ENCODE results near the gene B4GALNT4. TPM values are rescaled to one million over a fixed set of nuclear protein-coding genes. Genes with fewer than 3 reads are reported as not detected.
"Not testable (repeated sequence)": the region's sequence is repeated elsewhere in the genome, so short reads cannot be mapped to it uniquely, and the experiment has no call there.

The B4GALNT4 gene
- polyA plus RNA-seq, 5 donors: 40.1 to 62.6 (median 57.2) TPM

GRCh38 chr11:405954-406795, 36.9 kb downstream of the B4GALNT4 start:
- DNase-seq: no peak

- peak in 1 of 2 donors; percentile 55 for DNase-seq
Observed at GRCh38 chr11:406796-407650, 37.7 kb downstream of the B4GALNT4 start.

GRCh38 chr11:407651-408123, 38.4 kb downstream of the B4GALNT4 start:
- no peak for DNase-seq

- DNase-seq: no peak
Observed at GRCh38 chr11:408154-409007, 39.1 kb downstream of the B4GALNT4 start.

- DNase-seq: no peak
Observed at GRCh38 chr11:409008-409599, 39.8 kb downstream of the B4GALNT4 start.

GRCh38 chr11:409600-410483, 40.5 kb downstream of the B4GALNT4 start:
- DNase-seq: no peak

- DNase-seq: not testable (repeated sequence)
Observed at GRCh38 chr11:410711-411110, 41.4 kb downstream of the B4GALNT4 start.

GRCh38 chr11:411520-411919, 42.2 kb downstream of the B4GALNT4 start:
- not testable (repeated sequence) for DNase-seq

GRCh38 chr11:412641-413119, 43.4 kb downstream of the B4GALNT4 start:
- no peak for DNase-seq

GRCh38 chr11:413120-414081, 44.1 kb downstream of the B4GALNT4 start:
- peak in 1 of 2 donors; percentile 39 for DNase-seq

- DNase-seq: no peak
Observed at GRCh38 chr11:414318-414857, 45.1 kb downstream of the B4GALNT4 start.

GRCh38 chr11:415640-416041, 46.3 kb downstream of the B4GALNT4 start:
- DNase-seq: no peak

GRCh38 chr11:416051-416756, 46.9 kb downstream of the B4GALNT4 start:
- DNase-seq: no peak

GRCh38 chr11:416757-417621, 47.7 kb downstream of the B4GALNT4 start:
- peak in 1 of 2 donors; percentile 42 for DNase-seq

GRCh38 chr11:417652-418342, 48.5 kb downstream of the B4GALNT4 start:
- no peak for DNase-seq

All from right lung (tissue), 5 donors.